ENCODE data around the gene RTEL1. TPM values are rescaled to one million over a fixed set of nuclear protein-coding genes. Genes with fewer than 3 reads are reported as not detected.
A peak's percentile ranks its signal among the peaks of the same experiment; 100 is the strongest.

RTEL1 gene
- total and polyA plus RNA-seq, 2 donors (not counting 1 experiment from before 2014, with no cell fraction given) = 15.1 to 32.6 TPM

DNA sequence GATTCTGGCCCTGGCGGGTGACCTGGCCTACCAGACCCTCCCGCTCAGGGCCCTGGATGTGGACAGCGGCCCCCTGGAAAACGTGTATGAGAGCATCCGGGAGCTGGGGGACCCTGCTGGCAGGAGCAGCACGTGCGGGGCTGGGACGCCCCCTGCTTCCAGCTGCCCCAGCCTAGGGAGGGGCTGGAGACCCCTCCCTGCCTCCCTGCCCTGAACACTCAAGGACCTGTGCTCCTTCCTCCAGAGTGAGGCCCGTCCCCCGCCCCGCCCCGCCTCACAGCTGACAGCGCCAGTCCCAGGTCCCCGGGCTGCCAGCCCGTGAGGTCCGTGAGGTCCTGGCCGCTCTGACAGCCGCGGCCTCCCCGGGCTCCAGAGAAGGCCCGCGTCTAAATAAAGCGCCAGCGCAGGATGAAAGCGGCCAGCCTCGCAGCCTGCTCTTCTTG is 80.6 kb downstream of the RTEL1 start:
- no peak overlapping the region for H3K27ac ChIP-seq (ENCODE audit: low read length in 2 of 2)
- peaks cover 22% of the 10 kb centered on the region for H3K4me1 Mint-ChIP-seq
- POLR2A ChIA-PET = interaction anchor here (0.9 to 1.8 kb wide), 3 partner anchors 9 to 126 kb away, joined by 3 to 8 read pairs (median 3); partner anchors contain the start of genes ARFRP1, TPD52L2 and ZGPAT
- H3K36me3 ChIP-seq (replicated peaks in 1 of 2; ENCODE audit: control extremely low read depth in 1 of 2, control insufficient read depth in 1 of 2, extremely low read depth in 1 of 2, insufficient read depth in 2 of 2, low read length in 1 of 2) = peaks cover 0 to 21% of the 10 kb centered on the region in 2 experiments
- TF ChIP-seq CTCF (IDR thresholded peaks at IDR 0.05) (no peak), EZH2 (IDR thresholded peaks at IDR 0.05; ENCODE audit: borderline replicate concordance, insufficient read depth, low read depth, low read length, poor library complexity, severe bottlenecking) (no peak)
- H2AFZ ChIP-seq (ENCODE audit: insufficient read depth, low read depth, low read length, poor library complexity, severe bottlenecking) = no peak overlapping the region
- CTCF ChIA-PET = interaction anchor here (1.0 kb wide), 1 partner anchor 201 kb away, joined by 3 read pairs; the partner anchor contains the start of gene PTK6
- whole genome bisulfite sequencing (ENCODE audit: insufficient coverage) = 46% methylated on average over 26 of the region's 26 CpGs
- H3K79me2 ChIP-seq (ENCODE audit: control insufficient read depth, insufficient read depth, low read length) = peaks cover 21% of the 10 kb centered on the region
- no peaks in the 10 kb centered on the region for H3K9me3 ChIP-seq (ENCODE audit: control extremely low read depth in 1 of 3, control insufficient read depth in 2 of 3, insufficient read depth in 1 of 3, low read length in 2 of 3)
- no peaks in the 10 kb centered on the region for H3K27me3 ChIP-seq (replicated peaks in 1 of 4; ENCODE audit: control extremely low read depth in 1 of 4, control insufficient read depth in 3 of 4, insufficient read depth in 4 of 4, low read length in 3 of 4)
- peaks cover 36% of the 10 kb centered on the region for H4K20me1 ChIP-seq (ENCODE audit: control insufficient read depth, insufficient read depth, low read length, poor library complexity, severe bottlenecking)
- ATAC-seq (ENCODE audit: low read depth) (no peak), DNase-seq (peak; percentile 61)
- peak overlapping the region in 2 of 5 experiments; percentile 45 to 46 for H3K4me3 ChIP-seq (ENCODE audit: control extremely low read depth in 1 of 5, extremely low read depth in 1 of 5, insufficient read depth in 1 of 5, low read depth in 2 of 5, low read length in 4 of 5)
- intact Hi-C loops (cut with micrococcal nuclease) = loop anchor here (1.0 to 5.0 kb wide), 2 partner anchors 126 to 201 kb away; partner anchors contain the start of gene PTK6
- peak overlapping the region; percentile 80 for H3K4me3 Mint-ChIP-seq
- peaks cover 35 to 46% of the 10 kb centered on the region in 2 donors for H3K4me1 ChIP-seq (ENCODE audit: control insufficient read depth in 2 of 2, insufficient read depth in 2 of 2, low read length in 2 of 2)
- H3K4me2 ChIP-seq (replicated peaks; ENCODE audit: low read depth, low read length, poor library complexity, severe bottlenecking) = peak overlapping the region; percentile 93
- peak overlapping the region; percentile 53 for H3K27ac Mint-ChIP-seq
- H3K9ac ChIP-seq (ENCODE audit: low read length) = peak overlapping the region; percentile 48
- H3K27me3 Mint-ChIP-seq = no peaks in the 10 kb centered on the region
- no peaks in the 10 kb centered on the region for H3K9me3 Mint-ChIP-seq (ENCODE audit: insufficient read depth)
